GM23338 (cell line): Measurements from ENCODE around the gene HS6ST3. TPM values are rescaled to one million over a fixed set of nuclear protein-coding genes. Genes with fewer than 3 reads are reported as not detected.

ENCODE experiments used
- ATAC-seq: fragments of 200-7000 bp; cut with Tn5 transposase; 3 replicates; pipeline ENCODE4 v1.9.1; 2020
- DNase-seq: peaks from one replicate; pipeline ENCODE4 v3.0.0-alpha.2; 2015; ENCODE audit warnings: low spot score
- H2AFZ ChIP-seq: fragments of 200-600 bp; sonication (generic); 2 replicates; pipeline ENCODE4 v1.8.0; 2016; ENCODE audit warnings: antibody characterized with exemption, mild to moderate bottlenecking, moderate library complexity
- H3F3A ChIP-seq: fragments of 200-600 bp; sonication (generic); replicated peaks from 2 replicates; pipeline ENCODE4 v1.8.0; 2017; ENCODE audit warnings: antibody characterized with exemption, mixed run types, low read depth
- H3K27ac ChIP-seq: fragments of 200-600 bp; sonication (generic); 2 replicates; pipeline ENCODE4 v1.6.1; 2016; ENCODE audit warnings: low read depth
- H3K27me3 ChIP-seq: fragments of 200-600 bp; sonication (generic); 2 replicates; pipeline ENCODE4 v1.8.0; 2016; ENCODE audit warnings: mild to moderate bottlenecking, mixed run types, moderate library complexity; ENCODE audit not compliant: insufficient read depth
- H3K36me3 ChIP-seq: fragments of 200-600 bp; sonication (generic); 2 replicates; pipeline ENCODE4 v1.8.0; 2016; ENCODE audit warnings: mild to moderate bottlenecking; ENCODE audit not compliant: insufficient read depth
- H3K4me1 ChIP-seq: fragments of 200-600 bp; sonication (generic); 2 replicates; pipeline ENCODE4 v1.8.0; 2016; ENCODE audit warnings: mild to moderate bottlenecking, moderate library complexity; ENCODE audit not compliant: insufficient read depth
- H3K4me2 ChIP-seq: fragments of 200-600 bp; sonication (generic); 2 replicates; pipeline ENCODE4 v1.7.1; 2017; ENCODE audit warnings: mixed run types
- H3K4me3 ChIP-seq: fragments of 200-600 bp; sonication (generic); 2 replicates; pipeline ENCODE4 v1.6.1; 2016; ENCODE audit warnings: mixed run types
- H3K79me2 ChIP-seq: fragments of 200-600 bp; sonication (generic); replicated peaks from 2 replicates; pipeline ENCODE4 v1.8.0; 2017; ENCODE audit warnings: mild to moderate bottlenecking; ENCODE audit not compliant: insufficient read depth
- H3K9me2 ChIP-seq: fragments of 200-600 bp; sonication (generic); 2 replicates; pipeline ENCODE4 v1.8.0; 2017; ENCODE audit not compliant: insufficient read depth
- H4K20me1 ChIP-seq: fragments of 200-600 bp; sonication (generic); replicated peaks from 2 replicates; pipeline ENCODE4 v1.8.0; 2017; ENCODE audit warnings: mild to moderate bottlenecking; ENCODE audit not compliant: insufficient read depth
- H3K27ac Mint-ChIP-seq: 2 replicates; pipeline ENCODE4 v1.8.0; 2020; ENCODE audit warnings: inconsistent platforms, mild to moderate bottlenecking, moderate library complexity, mixed read lengths
- H3K27me3 Mint-ChIP-seq: 3 replicates; pipeline ENCODE4 v1.8.0; 2022; ENCODE audit warnings: low read depth, mild to moderate bottlenecking, moderate library complexity, mixed read lengths, inconsistent platforms; ENCODE audit not compliant: insufficient read depth, poor library complexity
- H3K36me3 Mint-ChIP-seq: 3 replicates; pipeline ENCODE4 v1.8.0; 2021; ENCODE audit warnings: low read depth, mild to moderate bottlenecking, inconsistent platforms, moderate library complexity, mixed read lengths
- H3K4me1 Mint-ChIP-seq: 3 replicates; pipeline ENCODE4 v1.8.0; 2020; ENCODE audit warnings: mild to moderate bottlenecking, inconsistent platforms, mixed read lengths
- H3K4me3 Mint-ChIP-seq: 3 replicates; pipeline ENCODE4 v1.8.0; 2021; ENCODE audit warnings: moderate library complexity, mild to moderate bottlenecking, inconsistent platforms, mixed read lengths
- H3K9me3 Mint-ChIP-seq: 3 replicates; pipeline ENCODE4 v1.8.0; 2020; ENCODE audit warnings: moderate library complexity, mild to moderate bottlenecking, inconsistent platforms, mixed read lengths
- CREB1 ChIP-seq: fragments of 250-450 bp; sonication (Bioruptor Pico); IDR thresholded peaks from 2 replicates; pipeline ENCODE4 v1.5.0; 2020; ENCODE audit warnings: low read depth, mild to moderate bottlenecking, moderate library complexity
- ETS1 ChIP-seq: IDR thresholded peaks from 2 replicates; pipeline ENCODE4 v1.6.1; 2016; ENCODE audit warnings: antibody characterized with exemption
- EZH2phosphoT487 ChIP-seq: fragments of 200-600 bp; sonication (generic); IDR thresholded peaks from one replicate; pipeline ENCODE4 v1.8.1; 2018; ENCODE audit warnings: antibody characterized with exemption; ENCODE audit not compliant: unreplicated experiment
- NANOG ChIP-seq: IDR thresholded peaks from 2 replicates; pipeline ENCODE4 v1.6.1; 2016; ENCODE audit warnings: antibody characterized with exemption, borderline replicate concordance
- ZNF114 ChIP-seq: fragments of 250-450 bp; sonication (Bioruptor Pico); IDR thresholded peaks from 2 replicates; pipeline ENCODE4 v1.5.0; 2020; ENCODE audit warnings: mild to moderate bottlenecking, moderate library complexity
- ZNF331 ChIP-seq: fragments of 250-450 bp; sonication (Bioruptor Pico); IDR thresholded peaks from 2 replicates; pipeline ENCODE4 v1.5.0; 2020; ENCODE audit warnings: low read depth, mild to moderate bottlenecking, moderate library complexity
- ZNF462 ChIP-seq: fragments of 250-450 bp; sonication (Bioruptor Pico); IDR thresholded peaks from 2 replicates; pipeline ENCODE4 v1.5.0; 2020; ENCODE audit warnings: mild to moderate bottlenecking, moderate library complexity
- polyA plus RNA-seq: library from polyadenylated mRNA; unstranded; fragments of >200 nt; fragmentation: Nextera tagmentation; extraction: Ambion mirVana; gene quantifications from 2 replicates; pipeline ENCODE4 v1.2.1, GENCODE V29; 2016
- total RNA-seq: library from RNA; depleted of rRNA; stranded (reverse); fragments of >200 nt; shearing (Covaris generic); gene quantifications from 2 replicates; pipeline ENCODE4 v1.2.3, GENCODE V29; 2014

The HS6ST3 gene
- total and polyA plus RNA-seq, 2 experiments from 2014 or later = 0.52 to 0.80 TPM

GRCh38 chr13:96862999-96863398 is 773.1 kb downstream of the HS6ST3 start:
- Histone ChIP-seq H3K79me2 (no peaks in the 10 kb centered on the region), H3K27ac (no peak overlapping the region), H3K4me3 (no peak overlapping the region), H3K9me2 (no peaks in the 10 kb centered on the region), H3K27me3 (no peaks in the 10 kb centered on the region), H3K4me2 (no peak overlapping the region), H4K20me1 (no peaks in the 10 kb centered on the region), H3K36me3 (no peaks in the 10 kb centered on the region), H3K4me1 (no peaks in the 10 kb centered on the region), H3F3A (no peaks in the 10 kb centered on the region), H2AFZ (no peak overlapping the region)
- H3K27ac Mint-ChIP-seq = no peak overlapping the region
- peaks cover 3% of the 10 kb centered on the region for H3K27me3 Mint-ChIP-seq
- TF ChIP-seq EZH2phosphoT487 = no peak
- TF ChIP-seq CREB1 (CRISPR knock-in tag) = no peak
- no peak for TF ChIP-seq ZNF331
- no peak for TF ChIP-seq ETS1
- TF ChIP-seq ZNF462 = no peak
- TF ChIP-seq ZNF114 (CRISPR knock-in tag) = no peak
- TF ChIP-seq NANOG = no peak
- H3K9me3 Mint-ChIP-seq = no peaks in the 10 kb centered on the region; the same call in 2 of the 3 replicates
- H3K36me3 Mint-ChIP-seq = no peaks in the 10 kb centered on the region
- DNase-seq = no peak
- H3K4me3 Mint-ChIP-seq = no peak overlapping the region
- no peaks in the 10 kb centered on the region for H3K4me1 Mint-ChIP-seq
- ATAC-seq = no peak
